Measurements from ENCODE around the gene GLI2.

Gene GLI2

GRCh38 chr2:120771781-120772208 lies 36.1 kb downstream of the GLI2 start:
- no peak for DNase-seq

DNA sequence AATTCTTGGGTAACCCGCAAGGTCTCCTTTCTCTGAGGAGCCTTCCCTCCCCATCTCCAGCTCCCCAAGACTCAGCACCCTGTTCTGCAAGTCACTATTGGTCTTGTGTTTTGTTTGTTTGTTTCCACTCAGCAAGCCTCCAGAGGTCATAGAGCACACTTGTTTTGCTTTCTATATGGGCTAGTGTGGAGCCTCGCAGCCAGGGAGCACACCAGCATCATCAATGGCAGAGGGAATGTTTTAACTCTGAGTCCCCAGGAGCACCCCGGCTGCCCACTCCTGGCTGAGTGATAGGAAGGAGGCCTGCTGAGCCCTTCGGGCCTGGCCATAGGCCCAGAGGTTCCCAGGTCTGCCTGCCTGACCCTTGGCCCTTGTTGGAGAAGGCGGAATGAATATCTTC lies 36.6 kb downstream of the GLI2 start:
- no peak for DNase-seq

DNA sequence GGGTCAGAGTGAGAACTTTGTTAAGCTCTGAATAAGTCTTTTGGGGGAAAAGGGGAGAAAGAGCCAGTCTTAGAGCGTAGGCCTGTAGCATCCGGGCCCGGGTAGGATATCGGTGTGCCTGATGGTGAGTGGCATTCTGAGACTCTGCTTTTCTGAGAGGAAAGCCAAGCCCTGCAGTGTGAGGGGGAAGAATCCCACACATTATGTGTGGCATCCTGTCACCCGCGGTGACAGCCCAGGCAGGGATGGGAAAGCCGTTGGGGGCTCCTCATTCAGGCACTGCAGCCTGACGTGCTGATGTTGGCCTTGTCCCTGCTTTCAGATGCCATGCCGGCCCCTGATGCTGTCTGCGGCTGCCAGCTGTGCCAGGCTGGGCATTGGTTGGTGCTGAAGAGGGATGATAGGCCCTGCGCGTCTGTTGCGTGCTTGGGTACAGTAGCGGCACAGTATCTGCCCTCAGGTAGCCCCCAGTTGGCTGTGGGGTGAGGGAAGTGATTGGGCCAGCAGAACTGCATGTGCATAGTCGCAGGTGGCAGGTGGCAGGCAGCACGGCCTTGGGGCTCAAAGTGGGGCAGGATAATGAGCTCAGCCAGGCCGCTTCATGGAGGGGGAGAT lies 37.6 kb downstream of the GLI2 start:
- DNase-seq, result no peak

- no peak for DNase-seq
Measured at GRCh38 chr2:120774557-120775160, 39.0 kb downstream of the GLI2 start.

DNA sequence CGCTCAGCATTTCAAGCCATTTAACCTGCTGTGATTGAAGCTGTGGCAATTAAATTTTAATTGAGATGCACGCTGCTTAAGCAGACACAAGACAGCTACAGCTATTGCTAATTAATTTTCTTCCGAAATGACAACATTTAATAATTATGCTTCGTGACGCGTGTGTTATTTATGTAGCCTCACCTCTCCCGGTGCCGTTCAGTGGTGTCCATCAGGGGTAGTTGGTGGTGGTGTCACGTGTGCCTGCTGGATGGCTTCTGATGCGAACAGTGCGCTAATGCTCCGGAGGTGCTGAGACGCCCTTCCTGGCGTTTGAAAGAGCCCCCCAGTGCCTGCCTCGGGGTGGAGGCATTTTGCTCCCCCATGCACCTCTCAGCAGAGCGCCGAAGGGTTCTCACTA lies 39.5 kb downstream of the GLI2 start:
- no peak for DNase-seq

GRCh38 chr2:120775801-120776589 lies 40.3 kb downstream of the GLI2 start:
- DNase-seq, result no peak

DNA sequence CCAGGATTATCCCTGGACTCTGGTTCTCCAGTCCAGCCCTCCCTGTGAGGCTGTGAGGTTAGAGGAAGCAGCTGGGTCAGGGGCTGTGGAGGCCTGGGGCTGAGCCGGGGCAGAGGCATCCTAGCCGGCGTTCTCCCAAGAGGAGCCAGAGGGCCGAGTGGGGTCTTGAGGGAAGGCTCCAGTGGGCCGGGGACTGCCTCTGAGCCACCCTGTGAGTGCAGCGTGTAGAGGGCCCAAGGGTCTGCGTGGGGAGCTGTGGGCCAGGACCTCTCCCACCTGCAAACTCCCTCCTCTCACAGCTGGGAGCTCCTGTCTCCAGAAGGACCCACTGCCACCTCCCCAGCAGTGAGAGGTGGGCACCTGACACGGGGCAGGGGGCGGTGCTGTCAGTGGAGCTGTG lies 41.0 kb downstream of the GLI2 start:
- no peak for DNase-seq

- no peak for DNase-seq
Measured at GRCh38 chr2:120777170-120777751, 41.6 kb downstream of the GLI2 start.

DNA sequence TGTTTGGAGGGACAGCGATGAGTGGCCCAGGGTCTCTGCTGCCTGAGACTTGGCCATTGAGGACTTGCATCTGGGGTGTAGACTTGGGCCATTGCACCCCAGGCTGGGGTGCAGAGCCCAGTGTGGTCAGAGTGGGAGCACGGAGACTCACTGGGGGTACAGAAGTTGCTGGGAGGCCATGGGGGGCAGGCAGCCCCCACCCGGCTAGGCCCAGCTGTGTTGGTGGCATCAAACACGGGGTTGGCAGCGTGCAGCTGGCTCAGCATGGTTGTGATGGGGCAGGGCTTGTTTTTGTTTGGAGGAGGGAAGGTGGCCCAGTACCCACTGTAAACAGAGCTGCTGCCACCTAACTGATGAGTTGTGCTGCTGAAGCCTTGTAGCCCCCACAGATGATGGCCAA lies 42.1 kb downstream of the GLI2 start:
- no peak for DNase-seq

DNA sequence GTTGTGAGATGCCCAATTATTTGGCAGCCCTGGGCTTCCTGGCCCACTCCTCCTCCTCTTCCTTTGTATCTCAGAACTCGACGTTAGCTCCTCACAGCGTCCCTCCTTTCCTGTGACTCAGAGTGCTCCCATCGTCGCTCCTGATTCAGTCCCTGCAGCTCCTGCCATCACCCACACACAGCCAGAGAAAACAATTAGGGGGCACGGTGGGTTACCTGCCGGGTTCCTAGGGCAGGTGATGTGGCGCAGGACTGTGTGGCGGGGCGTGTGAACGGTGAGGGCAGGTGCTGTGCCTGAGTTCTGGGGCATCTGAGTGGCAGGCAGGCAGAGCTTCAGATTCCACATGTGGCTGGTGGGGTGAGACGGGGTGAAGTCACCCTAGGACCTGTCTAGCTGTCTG lies 42.6 kb downstream of the GLI2 start:
- DNase-seq, result no peak

DNA sequence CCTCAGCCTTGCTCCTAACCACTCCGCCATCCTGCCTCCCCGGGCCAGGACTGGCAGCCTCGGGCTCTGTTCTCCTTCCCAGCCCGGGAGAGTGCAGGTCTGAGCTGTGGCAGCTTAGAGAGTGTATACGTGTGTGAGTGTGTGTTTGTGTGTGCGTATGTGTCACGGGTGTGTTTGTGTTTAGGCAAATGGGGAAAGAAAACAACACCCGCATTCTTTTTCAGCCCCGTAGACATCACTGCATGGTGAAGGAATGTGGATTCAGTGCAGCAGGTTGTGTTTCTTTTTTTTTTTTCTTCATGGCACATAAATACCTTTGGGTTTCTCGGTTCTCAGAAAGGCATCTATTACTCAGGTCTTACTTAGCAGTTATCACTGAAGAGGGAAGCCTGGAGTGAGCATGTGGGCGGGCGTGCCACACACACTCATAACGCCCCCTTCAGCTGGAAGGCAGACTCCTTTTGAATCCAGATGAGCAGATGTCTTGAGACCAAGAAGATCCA lies 44.2 kb downstream of the GLI2 start:
- DNase-seq, result no peak

- no peak for DNase-seq
Measured at GRCh38 chr2:120780402-120780801, 44.7 kb downstream of the GLI2 start.

GRCh38 chr2:120783371-120783791 lies 47.7 kb downstream of the GLI2 start:
- no peak for DNase-seq

DNA sequence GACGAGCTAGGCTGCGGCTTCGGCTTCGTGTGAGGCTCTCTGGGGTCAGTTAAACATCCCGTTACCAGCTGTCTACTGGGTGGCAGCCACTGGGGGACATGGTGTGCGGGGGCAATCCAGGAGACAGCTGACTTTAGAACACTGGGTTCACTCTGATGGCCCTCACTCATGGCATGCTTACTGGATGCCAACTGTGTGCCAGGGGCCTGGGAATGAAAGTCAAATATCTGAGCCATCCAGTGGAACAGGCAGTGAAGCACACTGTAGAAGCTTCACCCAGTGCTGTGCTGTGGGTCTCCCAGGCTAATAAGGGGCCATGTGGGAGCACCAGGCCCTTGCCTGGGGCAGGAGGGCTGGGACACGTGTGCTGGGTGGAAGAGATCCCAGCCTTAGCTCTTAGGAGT lies 48.3 kb downstream of the GLI2 start:
- no peak for DNase-seq

Data from stimulated activated CD4-positive, alpha-beta T cell treated with anti-CD3 and anti-CD28 coated beads, Interleukin-4, amount 100 ng/mL, for 24 hours (primary cell).